H9 (cell line): ENCODE measurements around the gene DDX20. TPM values are rescaled to one million over a fixed set of nuclear protein-coding genes. Genes with fewer than 3 reads are reported as not detected.

ENCODE experiments used
- DNase-seq: peaks from one replicate; pipeline ENCODE4 v3.0.0-alpha.2; 2017
- H2AFZ ChIP-seq: one replicate; pipeline ENCODE4 v1.6.1; 2013; ENCODE audit warnings: mild to moderate bottlenecking, low read length, control low read depth, moderate library complexity
- H2AK5ac ChIP-seq: 2 replicates; pipeline ENCODE4 v1.6.1; 2013; ENCODE audit warnings: low read length, control low read depth, mixed read lengths; ENCODE audit not compliant: insufficient read length
- H2BK120ac ChIP-seq: one replicate; pipeline ENCODE4 v1.6.1; 2013; ENCODE audit warnings: low read depth, mild to moderate bottlenecking, low read length, control low read depth, inconsistent platforms; ENCODE audit not compliant: poor library complexity, severe bottlenecking
- H2BK12ac ChIP-seq: 2 replicates; pipeline ENCODE4 v1.6.1; 2013; ENCODE audit warnings: low read length, control low read depth, mixed read lengths, low read depth; ENCODE audit not compliant: insufficient read length
- H2BK15ac ChIP-seq: 2 replicates; pipeline ENCODE4 v1.6.1; 2013; ENCODE audit warnings: low read depth, low read length, control low read depth
- H2BK20ac ChIP-seq: one replicate; pipeline ENCODE4 v1.6.1; 2013; ENCODE audit warnings: low read depth, mild to moderate bottlenecking, low read length, control low read depth, inconsistent platforms; ENCODE audit not compliant: poor library complexity, severe bottlenecking
- H2BK5ac ChIP-seq: 2 replicates; pipeline ENCODE4 v1.6.1; 2013; ENCODE audit warnings: low read length, control low read depth, mixed read lengths; ENCODE audit not compliant: insufficient read length
- H3K14ac ChIP-seq: 2 replicates; pipeline ENCODE4 v1.6.1; 2013; ENCODE audit warnings: low read length, control low read depth; ENCODE audit not compliant: insufficient read depth
- H3K18ac ChIP-seq: 2 replicates; pipeline ENCODE4 v1.6.1; 2013; ENCODE audit warnings: low read depth, mild to moderate bottlenecking, mixed read lengths, low read length, control low read depth; ENCODE audit not compliant: insufficient read length
- H3K23ac ChIP-seq: 2 replicates; pipeline ENCODE4 v1.6.1; 2013; ENCODE audit warnings: low read length, control low read depth, mixed read lengths, low read depth; ENCODE audit not compliant: insufficient read length
- H3K23me2 ChIP-seq: 2 replicates; pipeline ENCODE4 v1.6.1; 2013; ENCODE audit warnings: low read depth, mild to moderate bottlenecking, mixed read lengths, low read length, control low read depth; ENCODE audit not compliant: insufficient read length, poor library complexity, severe bottlenecking
- H3K27ac ChIP-seq: 2 replicates; pipeline ENCODE4 v1.5.1; 2013; ENCODE audit warnings: low read length, control low read depth, mixed read lengths, low read depth; ENCODE audit not compliant: insufficient read length
- H3K27me3 ChIP-seq: 2 replicates; pipeline ENCODE4 v1.6.1; 2013; ENCODE audit warnings: low read length, control low read depth, inconsistent platforms; ENCODE audit not compliant: insufficient read depth
- H3K4ac ChIP-seq: 2 replicates; pipeline ENCODE4 v1.6.1; 2013; ENCODE audit warnings: low read depth, mild to moderate bottlenecking, control low read depth, inconsistent platforms, low read length, moderate library complexity
- H3K4me1 ChIP-seq: 2 replicates; pipeline ENCODE4 v1.6.1; 2013; ENCODE audit warnings: low read length, control low read depth, inconsistent platforms; ENCODE audit not compliant: insufficient read depth
- H3K4me2 ChIP-seq: 2 replicates; pipeline ENCODE4 v1.6.1; 2013; ENCODE audit warnings: low read length, control low read depth, mixed read lengths; ENCODE audit not compliant: insufficient read length, insufficient read depth
- H3K56ac ChIP-seq: 2 replicates; pipeline ENCODE4 v1.6.1; 2013; ENCODE audit warnings: low read depth, mild to moderate bottlenecking, mixed read lengths, low read length, control low read depth; ENCODE audit not compliant: insufficient read length
- H3K79me1 ChIP-seq: 2 replicates; pipeline ENCODE4 v1.6.1; 2013; ENCODE audit warnings: low read depth, mild to moderate bottlenecking, moderate library complexity, low read length, control low read depth, inconsistent platforms; ENCODE audit not compliant: insufficient read depth, poor library complexity, severe bottlenecking
- H3K79me2 ChIP-seq: 2 replicates; pipeline ENCODE4 v1.6.1; 2013; ENCODE audit warnings: low read length, control low read depth, inconsistent platforms; ENCODE audit not compliant: insufficient read depth
- H3K9ac ChIP-seq: 2 replicates; pipeline ENCODE4 v1.6.1; 2013; ENCODE audit warnings: low read length, control low read depth, mixed read lengths; ENCODE audit not compliant: insufficient read length; ENCODE audit errors: extremely low read depth
- H3K9me3 ChIP-seq: one replicate; pipeline ENCODE4 v1.6.1; 2013; ENCODE audit warnings: low read depth, low read length, inconsistent platforms; ENCODE audit not compliant: control insufficient read depth
- H3T11ph ChIP-seq: one replicate; pipeline ENCODE4 v1.6.1; 2013; ENCODE audit warnings: mild to moderate bottlenecking, low read length, control low read depth, inconsistent platforms
- H4K20me1 ChIP-seq: one replicate; pipeline ENCODE4 v1.6.1; 2013; ENCODE audit not compliant: control insufficient read depth, insufficient read length, insufficient read depth
- H4K5ac ChIP-seq: 2 replicates; pipeline ENCODE4 v1.6.1; 2013; ENCODE audit warnings: low read depth, mild to moderate bottlenecking, mixed read lengths, low read length, control low read depth; ENCODE audit not compliant: insufficient read length
- H4K8ac ChIP-seq: replicated peaks from 2 replicates; pipeline ENCODE4 v1.6.1; 2013; ENCODE audit warnings: low read length, control low read depth, mixed read lengths, low read depth; ENCODE audit not compliant: insufficient read length
- H4K91ac ChIP-seq: 2 replicates; pipeline ENCODE4 v1.6.1; 2013; ENCODE audit warnings: low read depth, mild to moderate bottlenecking, moderate library complexity, mixed read lengths, low read length, control low read depth; ENCODE audit not compliant: insufficient read length
- H3K27ac Mint-ChIP-seq, 3 experiments: 2 replicates in 2 of 3; 3 replicates in 1 of 3; pipeline ENCODE4 v1.8.0; 2020 to 2021; ENCODE audit warnings: mixed read lengths in 3 of 3, mild to moderate bottlenecking in 1 of 3, moderate library complexity in 1 of 3
- H3K27me3 Mint-ChIP-seq: 2 replicates; pipeline ENCODE4 v1.8.0; 2021; ENCODE audit warnings: low read depth, mild to moderate bottlenecking, moderate library complexity, mixed read lengths
- H3K36me3 Mint-ChIP-seq, 3 experiments: 2 replicates in 2 of 3; 3 replicates in 1 of 3; pipeline ENCODE4 v1.8.0; 2020 to 2021; ENCODE audit warnings: low read depth in 3 of 3, mixed read lengths in 3 of 3; ENCODE audit not compliant: insufficient read depth in 1 of 3
- H3K4me1 Mint-ChIP-seq, 2 experiments: 2 replicates each; pipeline ENCODE4 v1.8.0; 2020; ENCODE audit warnings: mixed read lengths in 2 of 2
- H3K4me3 Mint-ChIP-seq, 2 experiments: 2 replicates in 1 of 2; 3 replicates in 1 of 2; pipeline ENCODE4 v1.8.0; 2020 to 2021; ENCODE audit warnings: mild to moderate bottlenecking in 2 of 2, mixed read lengths in 2 of 2, moderate library complexity in 1 of 2
- H3K9me3 Mint-ChIP-seq, 2 experiments: 2 replicates in 1 of 2; 3 replicates in 1 of 2; pipeline ENCODE4 v1.8.0; 2020; ENCODE audit warnings: mild to moderate bottlenecking in 2 of 2, mixed read lengths in 2 of 2, moderate library complexity in 1 of 2
- CTCF ChIP-seq: fragments of 200-600 bp; sonication (generic); conservative IDR thresholded peaks from 3 replicates; pipeline ENCODE4 v1.8.0; 2021; ENCODE audit warnings: antibody characterized with exemption, mild to moderate bottlenecking
- WGBS: extraction: QIAGEN DNeasy Blood & Tissue Kit; methylation state at CpG from one replicate; pipeline ENCODE4 v1.1.7; 2013; ENCODE audit warnings: missing lambda C conversion rate, low lambda C conversion rate, mixed read lengths; ENCODE audit not compliant: insufficient read length; ENCODE audit errors: extremely low coverage; 5-methylcytosine and 5-hydroxymethylcytosine counted together
- total RNA-seq: library from RNA; stranded (reverse); gene quantifications from 2 replicates; pipeline ENCODE4 v1.2.1, GENCODE V29; 2021

Gene DDX20
- total RNA-seq, 1 experiment from 2014 or later, result 38.3 TPM

- Histone ChIP-seq H2AK5ac (no peak overlapping the region), H2AFZ (no peak overlapping the region), H2BK120ac (no peak overlapping the region), H2BK5ac (no peak overlapping the region), H3K27ac (no peak overlapping the region), H2BK15ac (no peak overlapping the region; the same call in 1 of the 2 replicates), H4K5ac (no peak overlapping the region), H4K8ac (no peak overlapping the region), H3K9me3 (peaks cover 3% of the 10 kb centered on the region), H3K79me2 (no peaks in the 10 kb centered on the region; the same call in 1 of the 2 replicates), H2BK12ac (no peak overlapping the region), H3K27me3 (no peaks in the 10 kb centered on the region), H4K91ac (no peak overlapping the region), H4K20me1 (no peaks in the 10 kb centered on the region), H3K23ac (no peak overlapping the region), H2BK20ac (no peak overlapping the region), H3K9ac (no peak overlapping the region), H3K18ac (no peak overlapping the region), H3K14ac (no peak overlapping the region), H3K23me2 (no peaks in the 10 kb centered on the region), H3K4me1 (peaks cover 2% of the 10 kb centered on the region; the same call in 1 of the 2 replicates), H3T11ph (no peak overlapping the region), H3K4ac (no peak overlapping the region), H3K56ac (no peak overlapping the region), H3K4me2 (no peak overlapping the region), H3K79me1 (no peaks in the 10 kb centered on the region)
- TF ChIP-seq CTCF, result no peak
- WGBS, result no CpG with 5 or more reads among the region's 6 CpGs
- no peak overlapping the region for H3K27ac Mint-ChIP-seq
- peaks cover 12% of the 10 kb centered on the region in 2 experiments for H3K4me1 Mint-ChIP-seq
- no peaks in the 10 kb centered on the region for H3K36me3 Mint-ChIP-seq
- no peaks in the 10 kb centered on the region for H3K9me3 Mint-ChIP-seq
- no peak overlapping the region for H3K4me3 Mint-ChIP-seq
- H3K27me3 Mint-ChIP-seq, result no peaks in the 10 kb centered on the region
- no peak for DNase-seq
Measured at GRCh38 chr1:111791776-111792175, 36.1 kb downstream of the DDX20 start.
